Trophoblast cell (in vitro differentiated cells and primary cell): ENCODE measurements around the gene PAX4.

ENCODE experiments used
- DNase-seq, 2 donors: peaks; one replicate each; pipeline ENCODE4 v3.0.0-alpha.2; 2016
- H2AFZ ChIP-seq: 2 replicates; pipeline ENCODE4 v1.6.1; 2013; ENCODE audit warnings: low read length, moderate library complexity, mild to moderate bottlenecking; ENCODE audit not compliant: insufficient read depth, poor library complexity
- H2AK5ac ChIP-seq: 2 replicates; pipeline ENCODE4 v1.6.1; 2013; ENCODE audit warnings: mild to moderate bottlenecking, low read length
- H2BK120ac ChIP-seq: 2 replicates; pipeline ENCODE4 v1.6.1; 2013; ENCODE audit warnings: low read length, mild to moderate bottlenecking, moderate library complexity; ENCODE audit not compliant: insufficient read depth, poor library complexity
- H2BK12ac ChIP-seq: 2 replicates; pipeline ENCODE4 v1.6.1; 2013; ENCODE audit warnings: mild to moderate bottlenecking, low read length, moderate library complexity
- H2BK5ac ChIP-seq: 2 replicates; pipeline ENCODE4 v1.6.1; 2013; ENCODE audit warnings: low read length, low read depth, moderate library complexity, mild to moderate bottlenecking; ENCODE audit not compliant: poor library complexity
- H3K14ac ChIP-seq: 2 replicates; pipeline ENCODE4 v1.6.1; 2013; ENCODE audit warnings: mild to moderate bottlenecking, low read length
- H3K18ac ChIP-seq: 2 replicates; pipeline ENCODE4 v1.6.1; 2013; ENCODE audit warnings: mild to moderate bottlenecking, low read length
- H3K23ac ChIP-seq: 2 replicates; pipeline ENCODE4 v1.6.1; 2013; ENCODE audit warnings: low read length
- H3K27ac ChIP-seq: 2 replicates; pipeline ENCODE4 v1.5.1; 2013; ENCODE audit warnings: low read depth, mild to moderate bottlenecking, inconsistent platforms, low read length, moderate library complexity
- H3K27me3 ChIP-seq: 2 replicates; pipeline ENCODE4 v1.6.1; 2013; ENCODE audit warnings: inconsistent platforms, mild to moderate bottlenecking, low read length, moderate library complexity; ENCODE audit not compliant: insufficient read depth
- H3K36me3 ChIP-seq, 2 experiments: 1 replicate in 1 of 2; 2 replicates in 1 of 2; pipeline ENCODE4 v1.6.1; 2013; ENCODE audit warnings: low read length in 2 of 2, mild to moderate bottlenecking in 2 of 2, moderate library complexity in 1 of 2; ENCODE audit not compliant: insufficient read depth in 2 of 2, control insufficient read depth in 1 of 2
- H3K4ac ChIP-seq: 2 replicates; pipeline ENCODE4 v1.6.1; 2013; ENCODE audit warnings: low read depth, mild to moderate bottlenecking, low read length, moderate library complexity
- H3K4me1 ChIP-seq, 2 experiments: 1 replicate in 1 of 2; 2 replicates in 1 of 2; pipeline ENCODE4 v1.6.1; 2013; ENCODE audit warnings: low read length in 2 of 2, mild to moderate bottlenecking in 2 of 2, moderate library complexity in 1 of 2; ENCODE audit not compliant: insufficient read depth in 2 of 2, control insufficient read depth in 1 of 2
- H3K4me2 ChIP-seq: 2 replicates; pipeline ENCODE4 v1.6.1; 2013; ENCODE audit warnings: inconsistent platforms, mild to moderate bottlenecking, low read length, moderate library complexity
- H3K4me3 ChIP-seq: 2 replicates; pipeline ENCODE4 v1.5.1; 2013; ENCODE audit warnings: mild to moderate bottlenecking, low read depth, low read length, inconsistent platforms
- H3K79me1 ChIP-seq: one replicate; pipeline ENCODE4 v1.6.1; 2013; ENCODE audit warnings: low read length
- H3K79me2 ChIP-seq: 2 replicates; pipeline ENCODE4 v1.6.1; 2013; ENCODE audit warnings: low read length, mild to moderate bottlenecking; ENCODE audit not compliant: control insufficient read depth, insufficient read depth, poor library complexity
- H3K9ac ChIP-seq: 2 replicates; pipeline ENCODE4 v1.6.1; 2013; ENCODE audit warnings: mild to moderate bottlenecking, low read length
- H3K9me3 ChIP-seq: 2 replicates; pipeline ENCODE4 v1.6.1; 2013; ENCODE audit warnings: low read depth, mild to moderate bottlenecking, control low read depth, inconsistent platforms, low read length; ENCODE audit not compliant: insufficient read depth
- H4K12ac ChIP-seq: 2 replicates; pipeline ENCODE4 v1.6.1; 2013; ENCODE audit warnings: low read depth, mild to moderate bottlenecking, low read length, moderate library complexity
- H4K8ac ChIP-seq: 2 replicates; pipeline ENCODE4 v1.6.1; 2013; ENCODE audit warnings: low read depth, mild to moderate bottlenecking, low read length, moderate library complexity
- H4K91ac ChIP-seq: one replicate; pipeline ENCODE4 v1.6.1; 2013; ENCODE audit warnings: low read depth, mild to moderate bottlenecking, low read length, moderate library complexity
- WGBS: extraction: QIAGEN DNeasy Blood & Tissue Kit; methylation state at CpG from one replicate; pipeline ENCODE4 v1.1.7; 2013; ENCODE audit warnings: missing lambda C conversion rate; ENCODE audit not compliant: insufficient read length, insufficient coverage; ENCODE audit errors: extremely low coverage; 5-methylcytosine and 5-hydroxymethylcytosine counted together

PAX4 gene

DNA sequence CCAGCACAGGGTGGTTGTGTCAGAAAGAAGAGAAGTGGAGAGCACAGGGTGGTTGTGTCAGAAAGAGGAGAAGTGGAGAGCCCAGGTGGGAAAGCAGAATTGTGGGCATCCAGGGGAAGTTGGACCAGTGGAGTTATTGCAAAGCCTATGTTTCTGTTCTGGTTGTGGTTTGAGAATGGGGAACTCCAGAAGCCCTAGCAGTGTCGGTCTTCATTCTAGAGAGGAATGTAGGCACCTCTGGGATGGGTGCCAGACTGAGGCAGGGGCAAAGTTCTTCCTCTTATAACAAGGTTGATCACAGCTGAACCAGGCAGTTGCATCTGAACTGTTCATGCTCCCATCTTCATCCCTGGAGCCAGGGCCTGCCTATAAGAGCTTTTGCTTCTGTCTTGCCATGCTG lies 23.5 kb downstream of the PAX4 start:
- Histone ChIP-seq H4K8ac (no peak overlapping the region), H3K18ac (no peak overlapping the region), H3K36me3 (peaks cover 12 to 14% of the 10 kb centered on the region in 2 experiments), H3K27ac (no peak overlapping the region), H3K14ac (no peak overlapping the region), H4K91ac (no peak overlapping the region), H3K9ac (no peak overlapping the region), H2BK120ac (no peak overlapping the region), H3K27me3 (no peaks in the 10 kb centered on the region), H3K4me1 (peaks cover 0 to 1% of the 10 kb centered on the region in 2 experiments), H3K4ac (no peak overlapping the region), H3K9me3 (peaks cover 1% of the 10 kb centered on the region), H3K4me2 (no peak overlapping the region), H3K79me1 (no peaks in the 10 kb centered on the region), H3K79me2 (no peaks in the 10 kb centered on the region), H3K23ac (no peak overlapping the region), H4K12ac (no peak overlapping the region), H3K4me3 (no peak overlapping the region), H2BK12ac (no peak overlapping the region), H2AFZ (no peak overlapping the region), H2BK5ac (no peak overlapping the region), H2AK5ac (no peak overlapping the region)
- WGBS: no CpG with 5 or more reads among the region's 1 CpG
- DNase-seq: no peak

DNA sequence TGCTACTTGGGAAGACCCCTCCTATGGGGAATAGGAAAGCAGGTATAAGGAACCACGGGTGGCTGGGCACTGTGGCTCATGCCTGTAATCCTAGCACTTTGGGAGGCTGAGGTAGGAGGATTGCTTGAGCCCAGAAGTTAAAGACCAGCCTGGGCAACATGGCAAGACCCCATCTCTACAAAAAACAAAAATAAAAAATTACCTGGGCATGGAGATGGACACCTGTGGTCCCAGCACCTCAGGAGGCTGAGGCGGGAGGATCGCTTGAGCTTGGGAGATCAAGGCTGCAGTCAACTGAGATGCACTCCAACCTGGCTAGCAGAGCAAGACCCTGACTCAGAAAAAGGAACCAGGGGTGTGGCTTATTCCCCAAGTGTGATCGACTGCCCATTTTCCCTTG lies 25.4 kb downstream of the PAX4 start:
- no peak overlapping the region for H2AK5ac ChIP-seq

DNA sequence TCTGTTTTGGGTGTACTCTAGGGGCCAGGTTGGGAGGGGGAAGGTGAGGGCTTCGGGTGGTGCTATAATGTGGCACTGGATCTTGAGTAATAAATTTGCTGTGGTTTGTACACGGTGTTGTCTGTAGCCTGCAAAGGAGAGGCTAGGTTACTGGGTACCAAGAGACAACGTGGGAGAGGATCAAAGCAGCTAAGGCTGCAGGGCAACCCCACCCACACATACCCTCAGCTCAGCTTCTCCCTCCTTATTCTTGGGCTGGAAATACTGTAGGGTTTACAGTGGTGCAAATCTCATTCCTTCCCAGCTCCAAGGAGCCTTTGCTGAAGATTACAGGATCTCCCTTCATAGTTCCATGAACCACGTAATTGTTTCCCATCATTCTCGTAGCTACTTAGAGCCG lies 26.4 kb downstream of the PAX4 start:
- Histone ChIP-seq H3K4ac (no peak overlapping the region), H3K18ac (no peak overlapping the region), H3K79me2 (peaks cover 6% of the 10 kb centered on the region), H4K91ac (no peak overlapping the region), H3K4me3 (no peak overlapping the region), H3K9me3 (peaks cover 1% of the 10 kb centered on the region), H2BK12ac (no peak overlapping the region), H3K9ac (no peak overlapping the region), H3K27me3 (no peaks in the 10 kb centered on the region), H3K4me1 (peaks cover 10% of the 10 kb centered on the region in 2 experiments), H3K23ac (no peak overlapping the region), H3K79me1 (peaks cover 9% of the 10 kb centered on the region), H3K14ac (no peak overlapping the region), H3K4me2 (no peak overlapping the region), H2BK5ac (no peak overlapping the region), H3K36me3 (peaks cover 12 to 16% of the 10 kb centered on the region in 2 experiments), H2BK120ac (no peak overlapping the region), H4K12ac (no peak overlapping the region), H4K8ac (no peak overlapping the region), H2AFZ (no peak overlapping the region), H3K27ac (no peak overlapping the region), H2AK5ac (no peak overlapping the region)
- no peak for DNase-seq
- no CpG with 5 or more reads among the region's 6 CpGs for WGBS

More for the DNA sequence above, 25.4 kb downstream of the PAX4 start:
- H2AFZ ChIP-seq: no peak overlapping the region
- no peak overlapping the region for H3K4me2 ChIP-seq
- no peak overlapping the region for H4K91ac ChIP-seq
- H4K8ac ChIP-seq: no peak overlapping the region
- peaks cover 1% of the 10 kb centered on the region for H3K9me3 ChIP-seq
- H3K18ac ChIP-seq: no peak overlapping the region
- H3K79me2 ChIP-seq: peaks cover 6% of the 10 kb centered on the region
- H3K4me1 ChIP-seq: peaks cover 8 to 10% of the 10 kb centered on the region in 2 experiments
- no peak overlapping the region for H3K27ac ChIP-seq
- peaks cover 12 to 16% of the 10 kb centered on the region in 2 experiments for H3K36me3 ChIP-seq
- H2BK12ac ChIP-seq: no peak overlapping the region
- no peaks in the 10 kb centered on the region for H3K27me3 ChIP-seq
- WGBS: no CpG with 5 or more reads among the region's 4 CpGs
- no peak overlapping the region for H4K12ac ChIP-seq
- no peak overlapping the region for H3K23ac ChIP-seq
- H3K4me3 ChIP-seq: no peak overlapping the region
- H3K4ac ChIP-seq: no peak overlapping the region
- H3K79me1 ChIP-seq: peaks cover 9% of the 10 kb centered on the region
- H2BK120ac ChIP-seq: no peak overlapping the region
- no peak overlapping the region for H3K14ac ChIP-seq
- DNase-seq: no peak
- H2BK5ac ChIP-seq: no peak overlapping the region
- no peak overlapping the region for H3K9ac ChIP-seq

DNA sequence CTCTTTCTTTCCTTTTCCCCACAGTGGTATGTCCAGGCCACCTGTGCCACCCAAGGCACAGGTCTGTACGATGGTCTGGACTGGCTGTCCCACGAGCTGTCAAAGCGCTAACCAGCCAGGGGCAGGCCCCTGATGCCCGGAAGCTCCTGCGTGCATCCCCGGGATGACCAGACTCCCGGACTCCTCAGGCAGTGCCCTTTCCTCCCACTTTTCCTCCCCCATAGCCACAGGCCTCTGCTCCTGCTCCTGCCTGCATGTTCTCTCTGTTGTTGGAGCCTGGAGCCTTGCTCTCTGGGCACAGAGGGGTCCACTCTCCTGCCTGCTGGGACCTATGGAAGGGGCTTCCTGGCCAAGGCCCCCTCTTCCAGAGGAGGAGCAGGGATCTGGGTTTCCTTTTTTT lies 26.8 kb downstream of the PAX4 start:
- H3K79me1 ChIP-seq: peaks cover 9% of the 10 kb centered on the region
- H4K12ac ChIP-seq: no peak overlapping the region
- no peak overlapping the region for H3K27ac ChIP-seq
- no peak overlapping the region for H4K8ac ChIP-seq
- H2AK5ac ChIP-seq: no peak overlapping the region
- no peak overlapping the region for H3K14ac ChIP-seq
- no peak overlapping the region for H2BK120ac ChIP-seq
- H3K4me2 ChIP-seq: no peak overlapping the region
- no peak overlapping the region for H3K23ac ChIP-seq
- no CpG with 5 or more reads among the region's 7 CpGs for WGBS
- peaks cover 1% of the 10 kb centered on the region for H3K9me3 ChIP-seq
- no peak for DNase-seq
- peaks cover 10 to 11% of the 10 kb centered on the region in 2 experiments for H3K4me1 ChIP-seq
- H3K9ac ChIP-seq: no peak overlapping the region
- no peak overlapping the region for H3K18ac ChIP-seq
- peaks cover 6% of the 10 kb centered on the region for H3K79me2 ChIP-seq
- no peak overlapping the region for H3K4ac ChIP-seq
- peaks cover 12 to 16% of the 10 kb centered on the region in 2 experiments for H3K36me3 ChIP-seq
- H2AFZ ChIP-seq: no peak overlapping the region
- no peak overlapping the region for H2BK12ac ChIP-seq
- no peak overlapping the region for H3K4me3 ChIP-seq
- H4K91ac ChIP-seq: no peak overlapping the region
- H3K27me3 ChIP-seq: no peaks in the 10 kb centered on the region
- no peak overlapping the region for H2BK5ac ChIP-seq
